Frontal cortex (tissue), 4 donors: ENCODE data around the gene ANKDD1B. TPM values are rescaled to one million over a fixed set of nuclear protein-coding genes. Genes with fewer than 3 reads are reported as not detected.
"Not testable (repeated sequence)": the region's sequence is repeated elsewhere in the genome, so short reads cannot be mapped to it uniquely, and the experiment has no call there.

Experiments used
- DNase-seq, 2 donors: peaks; one replicate each; pipeline ENCODE4 v3.0.0; 2012; ENCODE audit warnings: low spot score in 2 of 2
- FAIRE-seq: peaks from 2 replicates; lab custom pipeline; 2012; peaks lifted over from hg19 to GRCh38; lab: Jason Lieb, UNC
- total RNA-seq: library from RNA; depleted of rRNA; stranded (reverse); fragments of >200 nt; gene quantifications from one replicate; pipeline ENCODE4 v1.2.3, GENCODE V29; 2014
- donor health status: control.
- donor health status: control.
- donor health status: control.

ANKDD1B gene
- total RNA-seq = 1.2 TPM

DNA sequence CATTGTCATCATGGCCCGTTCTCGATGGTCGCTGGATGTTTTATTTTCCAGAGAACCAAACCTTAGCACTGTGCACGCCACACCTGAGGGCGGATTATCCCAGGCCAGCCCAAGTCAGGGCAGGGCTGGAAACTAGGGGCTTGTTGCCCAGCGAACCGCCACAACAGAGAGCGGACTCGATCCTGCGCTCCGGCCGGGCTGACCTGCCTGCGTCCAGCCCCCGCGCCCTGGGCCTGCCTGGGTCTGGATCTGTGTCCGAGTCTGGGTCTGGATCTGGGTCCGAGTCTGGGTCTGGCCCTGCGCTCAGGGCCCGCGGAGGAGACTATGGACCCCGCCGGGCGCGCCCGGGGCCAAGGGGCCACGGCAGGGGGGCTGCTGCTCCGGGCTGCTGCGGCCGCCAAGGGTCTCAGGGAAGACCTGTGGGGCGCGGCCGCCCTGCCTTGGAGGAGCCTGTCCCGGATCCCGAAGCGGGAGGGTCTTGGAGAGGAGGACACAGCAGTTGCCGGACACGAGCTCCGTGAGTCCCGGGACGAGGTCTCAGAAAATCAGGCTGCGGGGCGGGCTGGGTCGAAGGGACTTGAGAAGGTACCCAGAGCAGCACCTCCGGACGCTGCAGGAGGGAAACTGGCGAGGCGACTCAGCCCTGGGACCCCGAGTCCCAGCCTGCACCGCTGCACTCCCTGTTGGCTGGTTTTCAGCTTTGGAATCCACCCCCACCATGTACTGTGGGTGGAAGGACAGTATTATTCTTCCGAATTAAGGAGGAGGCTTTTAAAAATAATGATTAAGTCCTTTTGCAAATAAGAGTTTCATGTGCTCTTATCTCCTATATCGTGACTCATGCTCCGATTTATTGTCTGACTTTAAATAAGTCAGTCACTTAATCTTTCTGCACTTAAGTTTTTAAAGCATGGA is at the start of gene ANKDD1B:
Gene ANKDD1B, plus strand, starts transcription at position 143 of the 915 bp plus-strand sequence. Its CDS starts 182 bp downstream, at position 325.
- peak in 1 of 2 donors; percentile 42 for DNase-seq
- no peak for FAIRE-seq

GRCh38 chr5:75565991-75566709 is 45.1 kb upstream of the ANKDD1B start:
- not testable (repeated sequence) for DNase-seq, FAIRE-seq

- DNase-seq (peak in 1 of 2 donors; percentile 28), FAIRE-seq (no peak)
Observed at GRCh38 chr5:75566710-75567309, 44.4 kb upstream of the ANKDD1B start.

- DNase-seq (no peak), FAIRE-seq (no peak)
Observed at GRCh38 chr5:75567710-75568109, 43.5 kb upstream of the ANKDD1B start.

DNA sequence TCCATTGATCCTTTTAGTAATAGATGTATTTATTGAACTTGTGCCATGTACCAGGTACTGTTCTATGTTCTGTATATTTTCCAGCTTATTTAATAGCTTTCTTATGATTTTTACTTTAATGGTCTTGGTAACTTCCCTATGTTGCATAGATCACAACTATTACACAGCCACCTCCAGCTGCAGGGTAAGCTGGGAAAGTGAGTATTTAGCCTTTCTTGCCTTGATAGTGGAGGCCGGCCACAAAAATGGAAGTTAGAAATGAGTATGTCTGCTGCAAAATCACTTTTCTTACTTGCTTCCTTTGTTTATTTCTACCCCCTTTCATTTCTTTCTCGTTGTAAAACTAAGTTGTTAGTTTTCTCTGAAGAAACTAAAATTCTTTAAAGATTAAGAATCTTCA is 43.1 kb upstream of the ANKDD1B start:
- DNase-seq = no peak
- no peak for FAIRE-seq

DNA sequence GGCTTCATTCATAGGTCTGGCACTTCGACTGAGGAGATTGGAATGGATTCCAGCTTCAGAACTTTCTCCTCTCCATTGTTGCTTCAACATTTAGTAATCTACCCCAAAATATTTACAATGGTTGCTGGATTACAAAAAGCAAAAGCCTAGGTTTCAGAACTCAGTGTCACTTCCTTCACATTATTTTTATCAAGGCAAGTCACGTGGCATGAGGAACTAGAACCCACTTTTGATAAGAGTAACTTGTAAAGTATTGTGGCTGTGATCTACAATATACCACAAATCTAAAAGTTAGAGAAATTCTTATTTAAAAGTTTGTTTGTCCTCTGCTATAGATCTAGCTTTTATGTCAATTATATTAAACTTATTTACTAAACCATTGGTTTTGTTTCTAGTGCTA is 39.7 kb upstream of the ANKDD1B start:
- DNase-seq (no peak), FAIRE-seq (no peak)

GRCh38 chr5:75574791-75575190 is 36.5 kb upstream of the ANKDD1B start:
- DNase-seq = no peak
- no peak for FAIRE-seq

- not testable (repeated sequence) for FAIRE-seq, DNase-seq
Observed at GRCh38 chr5:75578280-75578679, 33.0 kb upstream of the ANKDD1B start.

DNA sequence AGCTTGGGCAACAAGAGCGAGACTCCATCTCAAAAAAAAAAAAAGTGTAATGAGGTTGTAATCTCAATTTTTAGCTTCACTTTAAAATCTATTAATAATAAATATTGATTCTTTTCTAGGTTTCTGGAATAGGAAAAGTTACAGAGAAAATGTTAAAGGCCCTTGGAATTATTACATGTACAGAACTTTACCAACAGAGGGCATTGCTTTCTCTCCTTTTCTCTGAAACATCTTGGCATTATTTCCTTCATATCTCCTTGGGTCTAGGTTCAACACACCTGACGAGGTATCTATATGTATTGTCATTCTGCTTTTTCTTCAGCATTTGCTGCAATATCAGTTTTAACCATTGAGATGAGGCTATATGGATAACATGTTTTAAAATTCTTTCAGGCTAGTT is 26.6 kb upstream of the ANKDD1B start:
- DNase-seq = no peak

GRCh38 chr5:75588666-75589065 is 22.6 kb upstream of the ANKDD1B start:
- DNase-seq (no peak), FAIRE-seq (no peak)

More for the DNA sequence above, 26.6 kb upstream of the ANKDD1B start:
- no peak for FAIRE-seq

DNA sequence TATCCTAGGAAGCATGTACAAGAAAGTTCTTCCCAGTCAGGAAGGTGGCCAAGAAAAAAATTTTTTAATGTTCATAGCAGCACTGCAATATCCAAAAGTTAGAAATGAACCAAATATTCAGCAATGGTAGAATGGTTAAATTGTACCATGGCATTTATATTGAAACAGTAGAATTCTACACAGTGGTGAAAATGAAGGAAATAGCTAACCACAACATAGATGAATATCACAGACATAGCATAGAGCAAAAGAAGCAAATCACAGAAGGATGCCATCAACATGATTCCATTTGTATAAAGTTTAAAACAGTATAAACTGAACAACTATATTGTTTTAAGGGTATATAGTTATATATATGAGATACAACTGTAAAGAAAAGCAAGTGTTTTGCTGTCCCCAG is 10.7 kb upstream of the ANKDD1B start:
- FAIRE-seq (no peak), DNase-seq (no peak)

- no peak for DNase-seq
- no peak for FAIRE-seq
Observed at GRCh38 chr5:75601567-75601966, 9.7 kb upstream of the ANKDD1B start.

- DNase-seq = no peak
- no peak for FAIRE-seq
Observed at GRCh38 chr5:75601996-75602395, 9.3 kb upstream of the ANKDD1B start.

- no peak for DNase-seq
Observed at GRCh38 chr5:75603371-75603770, 7.9 kb upstream of the ANKDD1B start.

DNA sequence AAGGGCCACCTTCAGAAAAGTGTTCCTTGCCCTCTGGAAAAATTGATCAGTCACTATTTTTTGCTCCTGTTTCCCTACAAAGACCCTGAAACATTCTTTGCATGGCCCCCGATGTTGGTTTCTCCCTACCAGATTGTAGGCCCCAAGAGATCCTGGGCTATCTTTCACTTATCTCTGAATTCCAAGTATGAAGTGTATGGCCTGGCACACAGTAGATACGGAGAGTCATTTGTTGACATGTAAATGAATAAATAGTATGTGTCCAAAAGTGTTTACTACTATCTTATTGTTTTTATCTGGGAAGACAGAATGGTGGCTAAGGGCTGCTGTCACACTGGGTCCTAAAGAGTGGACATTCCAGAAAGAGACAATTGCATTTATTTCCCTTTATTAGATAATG is 7.4 kb upstream of the ANKDD1B start:
- no peak for FAIRE-seq
- DNase-seq = no peak

More at GRCh38 chr5:75603371-75603770, 7.9 kb upstream of the ANKDD1B start:
- no peak for FAIRE-seq

DNA sequence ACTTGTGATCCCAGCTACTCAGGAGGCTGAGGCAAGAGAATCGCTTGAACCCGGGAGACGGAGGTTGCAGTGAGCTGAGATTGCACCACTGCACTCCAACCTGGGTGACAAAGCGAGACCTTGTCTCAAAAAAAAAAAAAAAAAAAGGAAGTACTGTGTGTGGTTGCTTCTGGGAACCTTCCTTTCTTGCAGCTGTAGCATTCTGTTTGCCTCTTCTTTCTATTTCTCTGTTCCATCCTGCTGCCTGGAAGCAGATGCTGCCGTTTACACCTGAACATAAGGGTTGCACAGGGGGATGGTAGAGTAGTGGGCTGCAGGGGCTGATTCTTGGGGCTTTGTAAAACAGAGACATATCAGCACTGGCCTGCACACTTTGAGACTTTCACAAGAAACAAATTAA is 3.9 kb upstream of the ANKDD1B start:
- FAIRE-seq, DNase-seq: not testable (repeated sequence)

DNA sequence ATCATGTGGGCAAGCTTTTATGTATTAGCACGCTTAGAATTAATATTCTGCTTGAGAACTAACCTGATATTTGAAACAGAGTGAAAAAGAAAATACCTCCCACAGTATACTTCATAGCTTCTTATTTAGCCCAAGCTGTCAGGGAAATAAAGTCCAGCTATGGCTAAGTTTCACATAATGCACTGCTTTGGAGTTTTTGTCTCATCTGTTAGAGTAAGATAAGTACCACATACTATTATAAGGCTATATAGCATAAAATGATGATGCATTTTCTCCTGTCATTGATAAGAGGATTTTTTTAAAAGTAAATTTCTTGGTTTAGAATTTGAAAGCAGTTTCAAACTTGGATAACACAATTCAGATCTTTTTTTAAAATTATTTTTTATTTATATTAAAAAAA is 2.4 kb upstream of the ANKDD1B start:
- FAIRE-seq (no peak), DNase-seq (no peak)

DNA sequence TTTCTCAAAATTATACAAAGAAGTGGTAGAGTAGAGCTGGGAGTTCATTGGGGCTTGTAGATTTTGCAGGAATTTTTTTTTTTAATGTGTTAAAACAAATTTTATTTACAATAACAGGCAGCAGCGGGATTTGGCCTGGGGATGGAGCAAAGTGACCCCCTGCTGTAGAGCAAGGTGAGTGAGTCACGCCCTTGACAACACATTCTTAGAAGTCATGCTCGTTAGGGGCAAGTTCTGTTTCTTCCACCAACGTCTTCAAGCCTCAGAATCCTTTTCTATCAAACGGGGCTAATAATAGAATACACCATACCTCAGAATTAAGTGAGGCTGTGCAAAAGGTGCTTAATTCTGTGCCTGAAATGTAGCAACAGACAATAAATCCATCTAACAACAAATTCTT is 1.1 kb upstream of the ANKDD1B start:
- FAIRE-seq = no peak
- DNase-seq = no peak

- not testable (repeated sequence) for FAIRE-seq, DNase-seq
Observed at GRCh38 chr5:75610859-75611310, 368 bp upstream of the ANKDD1B start.

GRCh38 chr5:75612226-75612569 is 945 bp downstream of the ANKDD1B start:
- FAIRE-seq (no peak), DNase-seq (no peak)
